ENCODE results near the gene NGEF. TPM values are rescaled to one million over a fixed set of nuclear protein-coding genes. Genes with fewer than 3 reads are reported as not detected.

NGEF gene
- total RNA-seq, 1 experiment from 2014 or later, result 5.4 TPM

GRCh38 chr2:232981356-232981755 lies 31.7 kb downstream of the NGEF start (continued):
- TF ChIP-seq FOXP4 (CRISPR knock-in tag; IDR thresholded peaks at IDR 0.05), result no peak
- TF ChIP-seq TEAD1 (CRISPR knock-in tag; IDR thresholded peaks at IDR 0.05), result no peak
- no peak for TF ChIP-seq ZNF281 (CRISPR knock-in tag; IDR thresholded peaks at IDR 0.05)
- no peak for TF ChIP-seq TCF7 (CRISPR knock-in tag; IDR thresholded peaks at IDR 0.05; ENCODE audit: low read depth)
- no peak for TF ChIP-seq FOXP1 (CRISPR knock-in tag; IDR thresholded peaks at IDR 0.05; ENCODE audit: borderline replicate concordance)
- TF ChIP-seq ZNF317 (CRISPR knock-in tag; IDR thresholded peaks at IDR 0.05; ENCODE audit: borderline replicate concordance, low read depth), result no peak

GRCh38 chr2:232980683-232981082 lies 32.4 kb downstream of the NGEF start:
- ChIA-PET CTCF (interaction anchor here (0.6 to 2.4 kb wide), 8 partner anchors 15 to 93 kb away, joined by 3 to 8 read pairs (median 3); partner anchors contain the start of gene INPP5D), POLR2A (no interaction called here)
- no peak overlapping the region for H3K27ac Mint-ChIP-seq
- no peak for TF ChIP-seq ZNF219 (CRISPR knock-in tag; IDR thresholded peaks at IDR 0.05; ENCODE audit: borderline replicate concordance)
- no peak for TF ChIP-seq SOX15 (CRISPR knock-in tag; IDR thresholded peaks at IDR 0.05)
- TF ChIP-seq TCF7 (CRISPR knock-in tag; IDR thresholded peaks at IDR 0.05; ENCODE audit: low read depth), result no peak
- no peak for TF ChIP-seq ATF2 (CRISPR knock-in tag; IDR thresholded peaks at IDR 0.05; ENCODE audit: borderline replicate concordance, low read depth)
- TF ChIP-seq HMGA2 (CRISPR knock-in tag; IDR thresholded peaks at IDR 0.05), result no peak
- no peak for TF ChIP-seq IRF2 (CRISPR knock-in tag; IDR thresholded peaks at IDR 0.05; ENCODE audit: borderline replicate concordance, low read depth)
- TF ChIP-seq STAT6 (CRISPR knock-in tag; conservative IDR thresholded peaks at IDR 0.05; ENCODE audit: low read depth), result no peak
- TF ChIP-seq MAX (CRISPR knock-in tag; IDR thresholded peaks at IDR 0.05), result no peak
- TF ChIP-seq CREM (CRISPR knock-in tag; IDR thresholded peaks at IDR 0.05), result no peak
- no peak for TF ChIP-seq CDX4 (CRISPR knock-in tag; IDR thresholded peaks at IDR 0.05; ENCODE audit: borderline replicate concordance)
- no peak for TF ChIP-seq ZNF671 (CRISPR knock-in tag; IDR thresholded peaks at IDR 0.05)
- no peak for TF ChIP-seq TEAD1 (CRISPR knock-in tag; IDR thresholded peaks at IDR 0.05)
- no peak for TF ChIP-seq FOXP1 (CRISPR knock-in tag; IDR thresholded peaks at IDR 0.05; ENCODE audit: borderline replicate concordance)
- TF ChIP-seq JAZF1 (CRISPR knock-in tag; IDR thresholded peaks at IDR 0.05), result no peak
- TF ChIP-seq RORB (CRISPR knock-in tag; IDR thresholded peaks at IDR 0.05), result no peak
- no peak for TF ChIP-seq IRF1 (CRISPR knock-in tag; IDR thresholded peaks at IDR 0.05)
- TF ChIP-seq GRHL2 (CRISPR knock-in tag; IDR thresholded peaks at IDR 0.05; ENCODE audit: insufficient replicate concordance, severe bottlenecking), result no peak
- no peak for TF ChIP-seq ZBTB43 (CRISPR knock-in tag; IDR thresholded peaks at IDR 0.05)

More at GRCh38 chr2:232980683-232981082, 32.4 kb downstream of the NGEF start:
- Mint-ChIP-seq H3K9me3 (no peaks in the 10 kb centered on the region), H3K4me1 (peaks cover 30% of the 10 kb centered on the region), H3K27me3 (ENCODE audit: low read depth) (no peaks in the 10 kb centered on the region), H3K4me3 (no peak overlapping the region), H3K36me3 (no peaks in the 10 kb centered on the region)
- DNase-seq (ENCODE audit: low spot score), result no peak
- no peak for ATAC-seq
